ENCODE results near the gene CDT1. TPM values are rescaled to one million over a fixed set of nuclear protein-coding genes. Genes with fewer than 3 reads are reported as not detected.

CDT1 gene
- polyA plus RNA-seq, 1 experiment = 1.2 TPM

- DNase-seq (ENCODE audit: low read depth, low spot score) = no peak
- ChIA-PET POLR2A (no interaction called here), CTCF (no interaction called here)
- no peak overlapping the region for H3K27ac ChIP-seq (ENCODE audit: low read depth, low read length)
- no peak for TF ChIP-seq CTCF (IDR thresholded peaks at IDR 0.05; ENCODE audit: low read depth, low read length)
- no peaks in the 10 kb centered on the region for H3K27me3 ChIP-seq (ENCODE audit: control insufficient read depth, insufficient read depth, low read length)
- H3K4me3 ChIP-seq (ENCODE audit: low read depth, low read length) = no peak overlapping the region
- H3K9me3 ChIP-seq (ENCODE audit: control insufficient read depth, insufficient read depth, low read length) = no peaks in the 10 kb centered on the region
These were observed 32.2 kb downstream of the CDT1 start for GRCh38 chr16:88835818-88836217.

DNA sequence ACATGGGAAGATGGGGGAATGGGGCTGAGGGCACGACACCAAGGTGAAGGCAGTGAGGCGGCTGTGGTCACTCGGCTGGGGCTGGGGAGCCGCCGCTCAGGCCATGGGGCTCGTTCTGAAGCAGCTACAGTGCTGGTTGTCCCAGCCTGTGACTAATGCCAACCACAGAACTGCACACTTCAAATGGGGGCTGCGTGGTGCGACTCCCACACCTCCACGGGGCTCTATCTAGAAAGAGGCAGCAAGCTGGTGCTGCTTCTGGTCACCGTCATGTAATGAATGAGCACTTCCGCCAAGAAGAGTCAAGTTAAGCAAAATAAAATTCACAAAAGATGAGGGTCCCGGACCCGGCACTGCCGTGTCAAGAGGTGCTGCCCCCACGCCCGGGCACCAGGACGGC is 33.2 kb downstream of the CDT1 start:
- Histone ChIP-seq H3K27ac (ENCODE audit: low read depth, low read length) (no peak overlapping the region), H3K4me3 (ENCODE audit: low read depth, low read length) (no peak overlapping the region), H3K9me3 (ENCODE audit: control insufficient read depth, insufficient read depth, low read length) (no peaks in the 10 kb centered on the region), H3K27me3 (ENCODE audit: control insufficient read depth, insufficient read depth, low read length) (no peaks in the 10 kb centered on the region)
- CTCF ChIA-PET = no interaction called here
- POLR2A ChIA-PET = interaction anchor here (0.9 kb wide), 1 partner anchor 24 kb away, joined by 3 read pairs; no protein-coding TSS in a partner anchor
- no peak for TF ChIP-seq CTCF (IDR thresholded peaks at IDR 0.05; ENCODE audit: low read depth, low read length)
- DNase-seq (ENCODE audit: low read depth, low spot score) = no peak

DNA sequence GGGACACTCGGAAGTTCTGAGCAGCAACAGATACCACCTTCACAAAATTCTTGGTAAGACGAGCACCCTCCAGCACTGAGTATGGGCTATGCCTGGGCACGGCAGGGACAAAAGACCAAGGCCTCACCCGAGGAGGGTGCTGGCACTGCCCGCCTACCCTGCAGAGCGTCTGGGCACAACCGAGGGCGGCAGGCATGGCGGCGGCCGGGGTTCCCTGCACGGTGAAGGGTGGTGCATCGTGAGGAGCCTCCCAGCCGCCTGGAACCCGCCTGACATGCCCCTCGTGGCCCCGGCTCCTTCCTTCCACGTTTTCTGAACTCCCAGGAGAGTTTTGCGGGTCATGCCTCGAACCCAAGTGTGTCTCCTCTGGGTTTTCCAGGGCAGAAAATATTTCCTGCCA is 34.2 kb downstream of the CDT1 start:
- H3K4me3 ChIP-seq (ENCODE audit: low read depth, low read length) = no peak overlapping the region
- no peak for TF ChIP-seq CTCF (IDR thresholded peaks at IDR 0.05; ENCODE audit: low read depth, low read length)
- H3K27me3 ChIP-seq (ENCODE audit: control insufficient read depth, insufficient read depth, low read length) = no peaks in the 10 kb centered on the region
- no peak overlapping the region for H3K27ac ChIP-seq (ENCODE audit: low read depth, low read length)
- H3K9me3 ChIP-seq (ENCODE audit: control insufficient read depth, insufficient read depth, low read length) = no peaks in the 10 kb centered on the region
- no peak for DNase-seq (ENCODE audit: low read depth, low spot score)
- ChIA-PET POLR2A (no interaction called here), CTCF (no interaction called here)

- TF ChIP-seq CTCF (IDR thresholded peaks at IDR 0.05; ENCODE audit: low read depth, low read length) = no peak
- H3K9me3 ChIP-seq (ENCODE audit: control insufficient read depth, insufficient read depth, low read length) = no peaks in the 10 kb centered on the region
- POLR2A ChIA-PET = no interaction called here
- CTCF ChIA-PET = no interaction called here
- H3K27ac ChIP-seq (ENCODE audit: low read depth, low read length) = no peak overlapping the region
- H3K27me3 ChIP-seq (ENCODE audit: control insufficient read depth, insufficient read depth, low read length) = no peaks in the 10 kb centered on the region
- no peak for DNase-seq (ENCODE audit: low read depth, low spot score)
- H3K4me3 ChIP-seq (ENCODE audit: low read depth, low read length) = no peak overlapping the region
These were observed 35.0 kb downstream of the CDT1 start for GRCh38 chr16:88838566-88838965.

GRCh38 chr16:88839026-88839529 is 35.5 kb downstream of the CDT1 start:
- TF ChIP-seq CTCF (IDR thresholded peaks at IDR 0.05; ENCODE audit: low read depth, low read length) = no peak
- DNase-seq (ENCODE audit: low read depth, low spot score) = no peak
- Histone ChIP-seq H3K27me3 (ENCODE audit: control insufficient read depth, insufficient read depth, low read length) (no peaks in the 10 kb centered on the region), H3K27ac (ENCODE audit: low read depth, low read length) (no peak overlapping the region), H3K4me3 (ENCODE audit: low read depth, low read length) (no peak overlapping the region), H3K9me3 (ENCODE audit: control insufficient read depth, insufficient read depth, low read length) (no peaks in the 10 kb centered on the region)
- POLR2A ChIA-PET = no interaction called here
- CTCF ChIA-PET = no interaction called here

Measured in AG04450 (cell line).